Erythroblast (primary cell): ENCODE data around the gene XRCC5.

Source experiments
- GATA1 ChIP-seq: IDR thresholded peaks from 2 replicates; pipeline ENCODE4 v1.6.1; 2011; ENCODE audit warnings: low read depth, mild to moderate bottlenecking, control low read depth, low read length, moderate library complexity
- POLR2A ChIP-seq: IDR thresholded peaks from 2 replicates; pipeline ENCODE4 v1.6.1; 2011; ENCODE audit warnings: mild to moderate bottlenecking, low read length

- TF ChIP-seq POLR2A (no peak), GATA1 (no peak)
Observed at GRCh38 chr2:216104691-216105090, 4.5 kb upstream of the XRCC5 start.
